Testis (tissue), 3 donors: Measurements from ENCODE around the gene HSPA1L. TPM values are rescaled to one million over a fixed set of nuclear protein-coding genes. Genes with fewer than 3 reads are reported as not detected.

ENCODE experiments used
- DNase-seq: peaks from one replicate; pipeline ENCODE4 v3.0.0-alpha.2; 2019
- H3K27ac ChIP-seq, 2 donors: fragments of 200-600 bp; sonication (generic); one replicate each; pipeline ENCODE4 v1.5.1; 2019
- H3K27me3 ChIP-seq: fragments of 200-600 bp; sonication (generic); one replicate; pipeline ENCODE4 v1.5.1; 2019
- H3K36me3 ChIP-seq: fragments of 200-600 bp; sonication (generic); one replicate; pipeline ENCODE4 v1.5.1; 2017; ENCODE audit warnings: low read depth; ENCODE audit errors: missing control alignments
- H3K4me1 ChIP-seq: fragments of 200-600 bp; sonication (generic); one replicate; pipeline ENCODE4 v1.5.1; 2019
- H3K4me3 ChIP-seq, 2 donors: fragments of 200-600 bp; sonication (generic); one replicate each; pipeline ENCODE4 v1.5.1; 2017 to 2019
- H3K9me3 ChIP-seq: fragments of 200-600 bp; sonication (generic); one replicate; pipeline ENCODE4 v1.5.1; 2017
- POLR2A ChIP-seq: fragments of 450-650 bp; IDR thresholded peaks from one replicate; pipeline ENCODE4 v1.6.1; 2017; ENCODE audit warnings: antibody characterized with exemption, mild to moderate bottlenecking, moderate library complexity
- WGBS, 2 donors: methylation state at CpG; one replicate each; pipeline ENCODE4 v1.1.5; 2018; 5-methylcytosine and 5-hydroxymethylcytosine counted together
- intact Hi-C: fragments of 100-400 bp; cut with DNase I; formaldehyde crosslinking; loops from one replicate; pipeline ENCODE4 v1.15.1; 2023; ENCODE audit warnings: low total_unique reads
- polyA plus RNA-seq: library from polyadenylated mRNA; stranded (reverse); fragments of 350-450 nt; fragmentation: Illumina TruSeq; extraction: RNeasy Lipid Tissue Mini Kit (QIAGEN cat#74804); gene quantifications from one replicate; pipeline ENCODE4 v1.2.3, GENCODE V29; 2014; ENCODE audit warnings: low read depth, low replicate concordance; ENCODE audit not compliant: insufficient read depth
- total RNA-seq, 2 donors: library from RNA; depleted of rRNA; stranded (reverse); fragments of >200 nt; gene quantifications; one replicate each; pipeline ENCODE4 v1.2.3, GENCODE V29; 2016
- TF ChIP-seq, protein P1 (sequence below), 3 experiments: fragments of 450-650 bp in 2 of 3; fragments of 200-600 bp in 1 of 3; sonication (generic) in 1 of 3; IDR thresholded peaks; one replicate each; pipeline ENCODE4 v1.5.1; 2016 to 2019; ENCODE audit warnings: antibody characterized with exemption in 3 of 3, mild to moderate bottlenecking in 2 of 3, moderate library complexity in 1 of 3

The HSPA1L gene
- total and polyA plus RNA-seq, 3 donors from 2014 or later: 30.3 to 103 (median 87.9) TPM

DNA sequence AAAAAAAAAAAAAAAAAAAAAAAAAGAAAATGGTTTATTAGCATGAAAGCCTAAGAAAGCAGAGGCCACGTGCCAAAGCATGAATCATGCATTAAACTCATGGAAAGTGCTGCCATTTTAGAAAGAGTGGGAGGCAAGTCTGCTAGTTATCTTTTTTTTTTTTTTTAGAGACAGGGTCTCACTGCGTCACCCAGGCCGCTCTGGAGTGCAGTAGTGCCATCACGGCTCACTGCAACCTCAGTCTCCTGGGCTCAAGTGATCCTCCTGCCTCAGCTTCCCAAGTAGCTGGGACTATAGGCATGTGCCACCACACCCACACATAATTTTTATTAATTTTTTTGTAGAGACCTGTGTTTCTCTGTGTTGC is 43.1 kb downstream of the HSPA1L start:
- WGBS, 2 donors: 36 to 54% methylated on average over 4 of the region's 4 CpGs
- H3K27ac ChIP-seq: no peak overlapping the region
- intact Hi-C loops: no loop called here
- peaks cover 8% of the 10 kb centered on the region for H3K4me1 ChIP-seq
- TF ChIP-seq, protein P1, sequence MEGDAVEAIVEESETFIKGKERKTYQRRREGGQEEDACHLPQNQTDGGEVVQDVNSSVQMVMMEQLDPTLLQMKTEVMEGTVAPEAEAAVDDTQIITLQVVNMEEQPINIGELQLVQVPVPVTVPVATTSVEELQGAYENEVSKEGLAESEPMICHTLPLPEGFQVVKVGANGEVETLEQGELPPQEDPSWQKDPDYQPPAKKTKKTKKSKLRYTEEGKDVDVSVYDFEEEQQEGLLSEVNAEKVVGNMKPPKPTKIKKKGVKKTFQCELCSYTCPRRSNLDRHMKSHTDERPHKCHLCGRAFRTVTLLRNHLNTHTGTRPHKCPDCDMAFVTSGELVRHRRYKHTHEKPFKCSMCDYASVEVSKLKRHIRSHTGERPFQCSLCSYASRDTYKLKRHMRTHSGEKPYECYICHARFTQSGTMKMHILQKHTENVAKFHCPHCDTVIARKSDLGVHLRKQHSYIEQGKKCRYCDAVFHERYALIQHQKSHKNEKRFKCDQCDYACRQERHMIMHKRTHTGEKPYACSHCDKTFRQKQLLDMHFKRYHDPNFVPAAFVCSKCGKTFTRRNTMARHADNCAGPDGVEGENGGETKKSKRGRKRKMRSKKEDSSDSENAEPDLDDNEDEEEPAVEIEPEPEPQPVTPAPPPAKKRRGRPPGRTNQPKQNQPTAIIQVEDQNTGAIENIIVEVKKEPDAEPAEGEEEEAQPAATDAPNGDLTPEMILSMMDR (IDR thresholded peaks at IDR 0.05): no peak
- TF ChIP-seq POLR2A: no peak
- no peaks in the 10 kb centered on the region for H3K27me3 ChIP-seq
- no peaks in the 10 kb centered on the region for H3K36me3 ChIP-seq
- no peaks in the 10 kb centered on the region for H3K9me3 ChIP-seq
- no peak overlapping the region for H3K4me3 ChIP-seq
- no peak for DNase-seq

- no peak for DNase-seq
- no peaks in the 10 kb centered on the region for H3K9me3 ChIP-seq
- intact Hi-C loops: no loop called here
- no peaks in the 10 kb centered on the region for H3K27me3 ChIP-seq
- no peak overlapping the region for H3K4me3 ChIP-seq
- TF ChIP-seq, protein P1 (IDR thresholded peaks at IDR 0.05): no peak
- 84 to 85% methylated on average over 2 of the region's 2 CpGs for WGBS, 2 donors
- H3K27ac ChIP-seq: no peak overlapping the region
- no peaks in the 10 kb centered on the region for H3K4me1 ChIP-seq
- H3K36me3 ChIP-seq: no peaks in the 10 kb centered on the region
Observed at GRCh38 chr6:31770860-31771259, 44.2 kb downstream of the HSPA1L start.

- no peaks in the 10 kb centered on the region for H3K4me1 ChIP-seq
- TF ChIP-seq, protein P1 (IDR thresholded peaks at IDR 0.05): peak in 2 of 3 experiments; percentile 25 to 53
- TF ChIP-seq POLR2A: no peak
- H3K9me3 ChIP-seq: no peaks in the 10 kb centered on the region
- no peaks in the 10 kb centered on the region for H3K27me3 ChIP-seq
- H3K4me3 ChIP-seq: no peak overlapping the region
- intact Hi-C loops: no loop called here
- WGBS, 2 donors: 54 to 66% methylated on average over 10 to 12 of the region's 12 CpGs
- peak; percentile 65 for DNase-seq
- H3K27ac ChIP-seq: no peak overlapping the region
- no peaks in the 10 kb centered on the region for H3K36me3 ChIP-seq
Observed at GRCh38 chr6:31769684-31770371, 45.3 kb downstream of the HSPA1L start.

- Histone ChIP-seq H3K4me1 (no peaks in the 10 kb centered on the region), H3K4me3 (no peak overlapping the region), H3K36me3 (no peaks in the 10 kb centered on the region), H3K9me3 (no peaks in the 10 kb centered on the region), H3K27ac (no peak overlapping the region), H3K27me3 (no peaks in the 10 kb centered on the region)
- TF ChIP-seq, protein P1 (IDR thresholded peaks at IDR 0.05): no peak
- TF ChIP-seq POLR2A: no peak
- intact Hi-C loops: no loop called here
- 89 to 91% methylated on average over 17 to 18 of the region's 18 CpGs for WGBS, 2 donors
- DNase-seq: no peak
Observed at GRCh38 chr6:31768363-31769257, 46.5 kb downstream of the HSPA1L start.
